Memory B cell (primary cell): ENCODE data around the gene MTOR.
"Not testable (repeated sequence)": the region's sequence is repeated elsewhere in the genome, so short reads cannot be mapped to it uniquely, and the experiment has no call there.

Source experiments
- ATAC-seq: fragments of 150-1000 bp; cut with Tn5 transposase; 2 replicates; pipeline ENCODE4 v1.10.0; 2021; ENCODE audit warnings: low read depth, mild to moderate bottlenecking, moderate library complexity
- DNase-seq, 2 donors: peaks; one replicate each; pipeline ENCODE4 v3.0.0; 2022; ENCODE audit warnings: low spot score in 2 of 2
- H3K27ac Mint-ChIP-seq: one replicate; pipeline ENCODE4 v1.8.0; 2022; ENCODE audit warnings: mild to moderate bottlenecking, moderate library complexity, mixed read lengths
- H3K27me3 Mint-ChIP-seq: one replicate; pipeline ENCODE4 v1.8.0; 2022; ENCODE audit warnings: mixed read lengths
- H3K36me3 Mint-ChIP-seq: one replicate; pipeline ENCODE4 v1.8.0; 2022; ENCODE audit warnings: mild to moderate bottlenecking, mixed read lengths
- H3K4me1 Mint-ChIP-seq: one replicate; pipeline ENCODE4 v1.8.0; 2022; ENCODE audit warnings: mixed read lengths
- H3K4me3 Mint-ChIP-seq: one replicate; pipeline ENCODE4 v1.8.0; 2022; ENCODE audit warnings: mild to moderate bottlenecking, moderate library complexity, mixed read lengths
- H3K9me3 Mint-ChIP-seq: one replicate; pipeline ENCODE4 v1.8.0; 2022; ENCODE audit warnings: mixed read lengths

Gene MTOR

GRCh38 chr1:11262171-11263049 lies at the start of gene MTOR:
Gene MTOR, minus strand, starts transcription at chr1:11262551. Its CDS starts 3,142 bp downstream, at chr1:11259409.
- H3K9me3 Mint-ChIP-seq, result no peaks in the 10 kb centered on the region
- no peaks in the 10 kb centered on the region for H3K27me3 Mint-ChIP-seq
- H3K4me3 Mint-ChIP-seq, result peak within 1 kb of the TSS; percentile 93
- peak; percentile 95 for ATAC-seq
- peak within 1 kb of the TSS; percentile 95 for H3K27ac Mint-ChIP-seq
- peaks cover 5% of the 10 kb centered on the region for H3K4me1 Mint-ChIP-seq
- peaks cover 6% of the 10 kb centered on the region for H3K36me3 Mint-ChIP-seq
- DNase-seq, result peak; percentile 84 to 94

DNA sequence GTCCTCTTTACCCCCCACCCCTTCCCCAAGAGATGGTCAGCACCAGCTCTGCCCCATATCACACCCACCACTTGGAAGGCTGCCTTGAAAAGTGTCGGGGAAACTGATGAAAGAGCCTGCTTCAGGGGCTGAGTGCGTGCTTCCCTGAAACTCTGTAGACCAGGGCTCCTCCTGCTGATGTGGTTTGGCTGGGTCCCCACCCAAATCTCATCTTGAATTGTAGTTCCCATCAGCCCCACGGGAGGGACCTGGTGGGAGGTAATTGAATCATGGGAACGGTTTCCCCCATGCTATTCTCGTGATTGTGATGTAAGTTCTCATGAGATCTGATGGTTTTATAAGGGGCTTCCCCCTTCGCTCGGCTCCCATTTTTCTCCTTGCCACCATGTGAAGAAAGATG lies 47.0 kb upstream of the MTOR start:
- Mint-ChIP-seq H3K9me3 (no peaks in the 10 kb centered on the region), H3K4me3 (no peak overlapping the region), H3K27me3 (peaks cover 3% of the 10 kb centered on the region), H3K4me1 (no peaks in the 10 kb centered on the region), H3K36me3 (no peaks in the 10 kb centered on the region), H3K27ac (no peak overlapping the region)
- DNase-seq (no peak), ATAC-seq (no peak)

GRCh38 chr1:11308699-11309224 lies 46.4 kb upstream of the MTOR start:
- ATAC-seq, result no peak
- no peaks in the 10 kb centered on the region for H3K4me1 Mint-ChIP-seq
- no peak overlapping the region for H3K27ac Mint-ChIP-seq
- no peaks in the 10 kb centered on the region for H3K36me3 Mint-ChIP-seq
- peaks cover 3% of the 10 kb centered on the region for H3K27me3 Mint-ChIP-seq
- no peak overlapping the region for H3K4me3 Mint-ChIP-seq
- no peak for DNase-seq
- H3K9me3 Mint-ChIP-seq, result no peaks in the 10 kb centered on the region

- Mint-ChIP-seq H3K27ac (no peak overlapping the region), H3K4me3 (no peak overlapping the region), H3K9me3 (no peaks in the 10 kb centered on the region), H3K27me3 (peaks cover 3% of the 10 kb centered on the region), H3K4me1 (no peaks in the 10 kb centered on the region), H3K36me3 (no peaks in the 10 kb centered on the region)
- ATAC-seq, result no peak
- no peak for DNase-seq
These were observed 45.5 kb upstream of the MTOR start for GRCh38 chr1:11307852-11308251.

GRCh38 chr1:11305516-11305915 lies 43.2 kb upstream of the MTOR start:
- H3K4me1 Mint-ChIP-seq, H3K4me3 Mint-ChIP-seq, H3K27ac Mint-ChIP-seq, H3K27me3 Mint-ChIP-seq, H3K36me3 Mint-ChIP-seq, ATAC-seq, H3K9me3 Mint-ChIP-seq, DNase-seq: not testable (repeated sequence)

GRCh38 chr1:11302366-11302765 lies 40.0 kb upstream of the MTOR start:
- Mint-ChIP-seq H3K9me3 (no peaks in the 10 kb centered on the region), H3K27ac (no peak overlapping the region)
- ATAC-seq, result no peak

DNA sequence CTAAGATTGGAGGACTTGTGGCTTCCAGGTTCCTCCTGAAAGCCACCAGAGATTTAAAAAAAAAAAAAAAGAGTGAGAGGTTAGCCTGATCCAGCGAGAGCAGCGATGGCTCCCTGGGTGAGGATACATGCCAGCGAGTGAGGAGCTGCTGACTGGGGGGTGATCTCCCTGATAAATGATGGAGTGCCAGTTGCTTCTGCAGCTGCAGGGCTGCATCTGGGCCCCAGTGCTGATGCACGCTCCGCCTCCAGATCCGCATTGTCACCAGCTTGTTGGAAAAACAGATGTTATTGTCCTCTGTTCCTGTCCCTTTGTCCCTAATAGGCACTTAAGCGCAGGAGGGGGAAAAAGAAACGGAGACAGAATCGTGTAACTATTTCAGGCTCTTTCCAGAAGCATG lies 39.2 kb upstream of the MTOR start:
- Mint-ChIP-seq H3K4me1 (no peaks in the 10 kb centered on the region), H3K27ac (no peak overlapping the region), H3K9me3 (no peaks in the 10 kb centered on the region), H3K36me3 (peaks cover 2% of the 10 kb centered on the region), H3K4me3 (no peak overlapping the region), H3K27me3 (no peaks in the 10 kb centered on the region)
- no peak for ATAC-seq
- no peak for DNase-seq

More at GRCh38 chr1:11302366-11302765, 40.0 kb upstream of the MTOR start:
- H3K4me3 Mint-ChIP-seq, result no peak overlapping the region
- no peak for DNase-seq
- H3K27me3 Mint-ChIP-seq, result no peaks in the 10 kb centered on the region
- H3K4me1 Mint-ChIP-seq, result no peaks in the 10 kb centered on the region
- no peaks in the 10 kb centered on the region for H3K36me3 Mint-ChIP-seq

- Mint-ChIP-seq H3K9me3 (no peaks in the 10 kb centered on the region), H3K27ac (no peak overlapping the region), H3K36me3 (peaks cover 8% of the 10 kb centered on the region), H3K27me3 (no peaks in the 10 kb centered on the region), H3K4me3 (no peak overlapping the region), H3K4me1 (no peaks in the 10 kb centered on the region)
- DNase-seq (no peak), ATAC-seq (no peak)
These were observed 36.8 kb upstream of the MTOR start for GRCh38 chr1:11299225-11299574.

GRCh38 chr1:11298390-11299224 lies 36.3 kb upstream of the MTOR start:
- no peak overlapping the region for H3K27ac Mint-ChIP-seq
- no peaks in the 10 kb centered on the region for H3K4me1 Mint-ChIP-seq
- DNase-seq, result no peak
- no peaks in the 10 kb centered on the region for H3K27me3 Mint-ChIP-seq
- peaks cover 8% of the 10 kb centered on the region for H3K36me3 Mint-ChIP-seq
- no peak for ATAC-seq
- H3K9me3 Mint-ChIP-seq, result no peaks in the 10 kb centered on the region
- no peak overlapping the region for H3K4me3 Mint-ChIP-seq

DNA sequence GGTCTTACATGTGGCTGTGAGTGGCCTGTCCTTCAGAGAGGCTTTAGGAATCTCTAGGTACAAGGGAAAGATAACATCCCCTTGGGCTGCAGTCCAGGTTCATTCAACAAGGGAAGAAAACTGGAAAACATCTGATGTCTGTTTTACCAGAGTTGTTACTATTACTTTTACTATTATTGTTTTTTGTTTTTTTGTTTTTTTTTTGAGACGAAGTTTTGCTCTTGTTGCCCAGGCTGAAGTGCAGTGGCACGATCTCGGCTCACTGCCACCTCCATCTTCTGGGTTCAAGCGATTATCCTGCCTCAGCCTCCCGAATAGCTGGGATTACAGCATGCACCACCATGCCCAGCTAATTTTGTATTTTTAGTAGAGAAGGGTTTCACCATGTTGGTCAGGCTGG lies 35.4 kb upstream of the MTOR start:
- not testable (repeated sequence) for H3K27ac Mint-ChIP-seq, H3K9me3 Mint-ChIP-seq, H3K4me1 Mint-ChIP-seq, H3K4me3 Mint-ChIP-seq, H3K27me3 Mint-ChIP-seq, DNase-seq, ATAC-seq, H3K36me3 Mint-ChIP-seq

DNA sequence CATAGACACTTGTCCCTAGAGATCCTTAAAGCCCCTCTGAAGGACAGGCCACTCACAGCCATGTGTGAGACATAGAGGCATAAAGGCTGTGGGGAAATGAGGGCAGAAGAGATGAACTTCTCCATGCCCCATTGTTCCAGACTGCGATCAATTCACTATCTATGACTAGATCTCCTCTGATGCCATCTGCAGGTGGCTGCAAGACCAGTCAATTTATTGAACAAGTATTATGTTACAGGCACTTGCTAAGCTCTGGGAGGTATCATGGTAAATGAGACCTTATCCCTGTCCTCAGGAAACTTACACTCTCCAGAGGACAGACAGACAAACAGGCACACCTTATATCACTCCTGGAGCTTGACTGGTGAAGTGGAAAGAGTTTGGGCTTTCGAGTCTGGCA lies 33.6 kb upstream of the MTOR start:
- Mint-ChIP-seq H3K27me3 (no peaks in the 10 kb centered on the region), H3K4me1 (no peaks in the 10 kb centered on the region), H3K36me3 (peaks cover 17% of the 10 kb centered on the region), H3K9me3 (no peaks in the 10 kb centered on the region), H3K27ac (no peak overlapping the region), H3K4me3 (no peak overlapping the region)
- ATAC-seq (no peak), DNase-seq (no peak)

- no peaks in the 10 kb centered on the region for H3K27me3 Mint-ChIP-seq
- ATAC-seq, result no peak
- H3K4me3 Mint-ChIP-seq, result no peak overlapping the region
These were observed 32.6 kb upstream of the MTOR start for GRCh38 chr1:11294951-11295350.

DNA sequence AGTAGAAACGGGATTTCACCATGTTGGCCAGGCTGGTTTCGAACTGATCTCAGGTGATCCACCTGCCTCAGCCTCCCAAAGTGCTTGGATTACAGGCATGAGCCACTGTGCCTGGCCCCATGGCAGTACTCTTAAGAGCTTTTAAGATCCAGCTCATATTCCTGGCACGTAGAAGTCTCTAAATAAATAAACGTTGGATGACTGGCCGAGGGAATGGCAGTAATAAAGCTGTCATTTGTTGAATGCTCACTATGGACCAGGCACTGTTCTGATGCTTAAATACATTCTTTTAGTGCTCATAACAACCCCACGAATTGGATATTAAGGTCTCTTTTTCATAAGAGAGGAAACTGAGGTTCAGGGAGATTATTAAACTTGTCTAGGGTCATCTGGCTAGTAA lies 31.5 kb upstream of the MTOR start:
- Mint-ChIP-seq H3K27me3 (no peaks in the 10 kb centered on the region), H3K9me3 (no peaks in the 10 kb centered on the region), H3K36me3 (peaks cover 27% of the 10 kb centered on the region), H3K27ac (no peak overlapping the region), H3K4me1 (peaks cover 4% of the 10 kb centered on the region), H3K4me3 (no peak overlapping the region)
- ATAC-seq (no peak), DNase-seq (no peak)

More at GRCh38 chr1:11294951-11295350, 32.6 kb upstream of the MTOR start:
- no peak for DNase-seq
- peak overlapping the region; percentile 15 for H3K27ac Mint-ChIP-seq
- H3K4me1 Mint-ChIP-seq, result no peaks in the 10 kb centered on the region
- H3K9me3 Mint-ChIP-seq, result no peaks in the 10 kb centered on the region
- peaks cover 22% of the 10 kb centered on the region for H3K36me3 Mint-ChIP-seq

DNA sequence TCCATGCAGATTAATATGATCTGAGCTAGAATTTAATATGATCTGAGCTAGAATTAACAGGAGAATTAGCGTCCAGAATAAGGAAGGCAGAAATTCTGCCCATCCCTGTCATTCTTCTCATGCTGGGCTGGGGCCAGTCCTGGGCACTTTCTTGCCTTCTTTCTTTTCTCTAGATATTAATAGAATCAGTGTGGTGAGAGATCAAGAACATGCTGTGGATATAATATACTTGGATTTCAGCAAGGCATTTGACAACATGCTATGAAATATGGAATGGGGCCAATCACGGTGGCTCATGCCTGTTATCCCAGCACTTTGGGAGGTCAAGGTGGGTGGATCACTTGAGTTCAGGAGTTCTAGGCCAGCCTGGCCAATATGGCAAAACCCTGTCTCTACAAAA lies 28.7 kb upstream of the MTOR start:
- no peaks in the 10 kb centered on the region for H3K9me3 Mint-ChIP-seq
- H3K27ac Mint-ChIP-seq, result no peak overlapping the region
- no peak for DNase-seq
- H3K4me3 Mint-ChIP-seq, result no peak overlapping the region
- H3K27me3 Mint-ChIP-seq, result no peaks in the 10 kb centered on the region
- peaks cover 5% of the 10 kb centered on the region for H3K4me1 Mint-ChIP-seq
- ATAC-seq, result no peak
- peaks cover 36% of the 10 kb centered on the region for H3K36me3 Mint-ChIP-seq
